K562 (cell line): Measurements from ENCODE around the gene LTB4R2. TPM values are rescaled to one million over a fixed set of nuclear protein-coding genes. Genes with fewer than 3 reads are reported as not detected.
"Not testable (repeated sequence)": the region's sequence is repeated elsewhere in the genome, so short reads cannot be mapped to it uniquely, and the experiment has no call there.

Experiments used
- ATAC-seq: fragments of 200-7000 bp; cut with Tn5 transposase; 3 replicates; pipeline ENCODE4 v1.9.1; 2020; ENCODE audit warnings: moderate library complexity
- BruUV-seq: library from RNA; stranded (reverse); fragments of 400-500 nt; replicated peaks from 2 replicates; lab custom pipeline; 2021; lab: Mats Ljungman, UMichigan
- CTCF ChIA-PET: fragments of 300-600 bp; formaldehyde crosslinking; extraction: SDS; loops from one replicate; lab custom pipeline; 2021; ENCODE audit warnings: low intra/inter-chr PET ratio; lab: Yijun Ruan, JAX
- POLR2A ChIA-PET: fragments of 300-600, 350-650 bp; sonication (Branson Sonifier 250); formaldehyde crosslinking; extraction: SDS; loops from one replicate; lab custom pipeline; 2021; ENCODE audit warnings: antibody characterized with exemption, inconsistent platforms; lab: Yijun Ruan, JAX
- DNase-seq, 4 experiments: peaks; one replicate each; pipeline versions ENCODE4 v3.0.0 to v3.0.0-alpha.2; 2011 to 2018; ENCODE audit warnings: low spot score in 3 of 4, mixed read lengths in 3 of 4; ENCODE audit errors: extremely low read depth in 1 of 4
- FAIRE-seq: peaks from 2 replicates; lab custom pipeline; 2011; peaks lifted over from hg19 to GRCh38; lab: Jason Lieb, UNC
- H2AFZ ChIP-seq: 2 replicates; pipeline ENCODE4 v1.6.0; 2011; ENCODE audit warnings: low read depth, low read length, control low read depth, inconsistent platforms
- H3K27ac ChIP-seq: fragments of 200-600 bp; 3 replicates; pipeline ENCODE4 v1.8.0; 2011; ENCODE audit warnings: low read depth, mild to moderate bottlenecking, control low read depth, inconsistent platforms, low read length, moderate library complexity, mixed read lengths; ENCODE audit errors: extremely low read depth
- H3K27me3 ChIP-seq, 2 experiments: fragments of 300-600 bp in 1 of 2; 2 replicates in 1 of 2; 3 replicates in 1 of 2; pipeline versions ENCODE4 v1.6.0 to v1.8.0; 2011; ENCODE audit warnings: inconsistent platforms in 2 of 2, low read length in 2 of 2, mild to moderate bottlenecking in 1 of 2, mixed read lengths in 1 of 2, moderate library complexity in 1 of 2; ENCODE audit not compliant: control insufficient read depth in 2 of 2, insufficient read depth in 2 of 2
- H3K36me3 ChIP-seq: fragments of 300-600 bp; 3 replicates; pipeline ENCODE4 v1.8.0; 2011; ENCODE audit warnings: mild to moderate bottlenecking, low read length, inconsistent platforms; ENCODE audit not compliant: control insufficient read depth, insufficient read depth
- H3K4me1 ChIP-seq, 2 experiments: fragments of 200-600 bp in 1 of 2; replicated peaks in 1 of 2; 2 replicates in 1 of 2; 3 replicates in 1 of 2; pipeline versions ENCODE4 v1.5.1 to v1.8.0; 2011; ENCODE audit warnings: inconsistent platforms in 2 of 2, low read length in 2 of 2, mild to moderate bottlenecking in 1 of 2, mixed read lengths in 1 of 2, moderate library complexity in 1 of 2; ENCODE audit not compliant: control insufficient read depth in 2 of 2, insufficient read depth in 2 of 2
- H3K4me2 ChIP-seq: 2 replicates; pipeline ENCODE4 v1.6.1; 2011; ENCODE audit warnings: low read length, control low read depth, inconsistent platforms, mixed read lengths; ENCODE audit not compliant: insufficient read depth
- H3K4me3 ChIP-seq: fragments of 200-600 bp; sonication (generic), shearing (Covaris generic); 2 replicates; pipeline ENCODE4 v1.5.1; 2016; ENCODE audit warnings: control low read depth, inconsistent platforms
- H3K79me2 ChIP-seq: fragments of 200-600 bp; 3 replicates; pipeline ENCODE4 v1.8.0; 2011; ENCODE audit warnings: low read length, inconsistent platforms; ENCODE audit not compliant: control insufficient read depth, insufficient read depth
- H3K9ac ChIP-seq, 2 experiments: 2 replicates each; pipeline versions ENCODE4 v1.6.0 to v1.6.1; 2011; ENCODE audit warnings: low read depth in 2 of 2, low read length in 2 of 2, control low read depth in 1 of 2, inconsistent platforms in 1 of 2, mild to moderate bottlenecking in 1 of 2, mixed read lengths in 1 of 2; ENCODE audit not compliant: insufficient read depth in 1 of 2
- H3K9me1 ChIP-seq: one replicate; pipeline ENCODE4 v1.6.0; 2011; ENCODE audit warnings: inconsistent platforms, mild to moderate bottlenecking, low read length, moderate library complexity; ENCODE audit not compliant: control insufficient read depth, insufficient read depth
- H3K9me3 ChIP-seq: replicated peaks from 2 replicates; pipeline ENCODE4 v1.5.1; 2011; ENCODE audit warnings: low read depth, low read length, inconsistent platforms; ENCODE audit not compliant: control insufficient read depth, insufficient read depth
- H4K20me1 ChIP-seq: replicated peaks from 2 replicates; pipeline ENCODE4 v1.6.1; 2011; ENCODE audit warnings: low read length, inconsistent platforms, mixed read lengths; ENCODE audit not compliant: control insufficient read depth, insufficient read depth
- ATF1 ChIP-seq, 2 experiments: fragments of 450-650 bp in 1 of 2; IDR thresholded peaks; 2 replicates each; pipeline ENCODE4 v1.6.1; 2016; ENCODE audit warnings: missing compliant biosample characterization in 1 of 2, missing genetic modification characterization in 1 of 2
- CREB1 ChIP-seq, 2 experiments: sonication (generic) in 1 of 2; formaldehyde crosslinking in 1 of 2; IDR thresholded peaks; 2 replicates each; pipeline versions ENCODE4 v1.6.1 to v1.8.0; 2012 to 2022; ENCODE audit warnings: inconsistent platforms in 1 of 2, mild to moderate bottlenecking in 1 of 2, missing genetic modification reagents in 1 of 2, moderate library complexity in 1 of 2
- CREM ChIP-seq: IDR thresholded peaks from 2 replicates; pipeline ENCODE4 v1.6.1; 2014; ENCODE audit warnings: antibody characterized with exemption, low read depth
- RAD21 ChIP-seq, 2 experiments: fragments of 250-450 bp in 1 of 2; fragments of 450-650 bp in 1 of 2; sonication (Bioruptor Pico) in 1 of 2; formaldehyde crosslinking in 1 of 2; IDR thresholded peaks in 1 of 2; conservative IDR thresholded peaks in 1 of 2; 2 replicates each; pipeline versions ENCODE4 v1.4.0 to v1.8.0; 2020 to 2022; ENCODE audit warnings: mild to moderate bottlenecking in 2 of 2, moderate library complexity in 1 of 2
- WGBS: fragments of 100-300 bp; shearing (Covaris generic); methylation state at CpG from one replicate; pipeline ENCODE4 v1.1.6; 2016; ENCODE audit warnings: low coverage, mixed read lengths; ENCODE audit not compliant: insufficient coverage; ENCODE audit errors: missing lambda C conversion rate; 5-methylcytosine and 5-hydroxymethylcytosine counted together
- in situ Hi-C: fragments of 300-500 bp; cut with MboI; formaldehyde crosslinking; loops from 4 replicates; pipeline ENCODE4 v1.15.0; 2018; ENCODE audit warnings: inconsistent platforms, mixed read lengths
- intact Hi-C: fragments of 100-400 bp; cut with micrococcal nuclease; formaldehyde crosslinking; loops from 2 replicates; pipeline ENCODE4 v1.14.2; 2022
- polyA plus RNA-seq, 8 experiments: library from polyadenylated mRNA; depleted of rRNA in 4 of 8; stranded (reverse) in 5 of 8; unstranded in 3 of 8; fragments of >200 nt; fragmentation: Nextera tagmentation in 2 of 8; fragmentation: Illumina TruSeq in 1 of 8; extraction: Ambion mirVana in 2 of 8; extraction: Trizol in 1 of 8; gene quantifications; 2 replicates each; pipeline versions ENCODE4 v1.2.1 to v1.2.3, GENCODE V29; 2011 to 2014; ENCODE audit warnings: inconsistent platforms in 1 of 8, missing spikeins in 1 of 8
- total RNA-seq, 7 experiments: library from RNA; depleted of rRNA in 6 of 7; stranded (reverse); fragments of >200 nt in 6 of 7; fragmentation: Illumina TruSeq in 2 of 7; extraction: Trizol in 2 of 7; gene quantifications; 2 replicates each; pipeline versions ENCODE4 v1.2.1 to v1.2.3, GENCODE V29; 2011 to 2021; ENCODE audit warnings: low replicate concordance in 1 of 7
- TF ChIP-seq, protein P1 (sequence below), 3 experiments: IDR thresholded peaks in 2 of 3; conservative IDR thresholded peaks in 1 of 3; 2 replicates each; pipeline ENCODE4 v1.5.1; 2011 to 2012; ENCODE audit warnings: low read length in 3 of 3, mild to moderate bottlenecking in 3 of 3, control low read depth in 2 of 3, improper control_type of control experiment in 1 of 3, inconsistent platforms in 1 of 3, low read depth in 1 of 3, mixed read lengths in 1 of 3, moderate library complexity in 1 of 3; ENCODE audit not compliant: insufficient read depth in 2 of 3
- TF ChIP-seq, protein P2 (sequence below): fragments of 450-650 bp; formaldehyde crosslinking; IDR thresholded peaks from 2 replicates; pipeline ENCODE4 v1.4.0; 2020; ENCODE audit warnings: mild to moderate bottlenecking, moderate library complexity
- TF ChIP-seq, protein P3 (sequence below), 2 experiments: fragments of 450-650 bp; formaldehyde crosslinking in 1 of 2; IDR thresholded peaks; 2 replicates each; pipeline versions ENCODE4 v1.4.0 to v1.6.1; 2014 to 2020; ENCODE audit warnings: mild to moderate bottlenecking in 2 of 2, borderline replicate concordance in 1 of 2, low read depth in 1 of 2

The LTB4R2 gene
- total and polyA plus RNA-seq, 9 of the 15 experiments (the other 6 are each of a cell fraction or from before 2014, with no cell fraction given): 0.03 to 11.6 (median 2.8) TPM; not detected in 1

DNA sequence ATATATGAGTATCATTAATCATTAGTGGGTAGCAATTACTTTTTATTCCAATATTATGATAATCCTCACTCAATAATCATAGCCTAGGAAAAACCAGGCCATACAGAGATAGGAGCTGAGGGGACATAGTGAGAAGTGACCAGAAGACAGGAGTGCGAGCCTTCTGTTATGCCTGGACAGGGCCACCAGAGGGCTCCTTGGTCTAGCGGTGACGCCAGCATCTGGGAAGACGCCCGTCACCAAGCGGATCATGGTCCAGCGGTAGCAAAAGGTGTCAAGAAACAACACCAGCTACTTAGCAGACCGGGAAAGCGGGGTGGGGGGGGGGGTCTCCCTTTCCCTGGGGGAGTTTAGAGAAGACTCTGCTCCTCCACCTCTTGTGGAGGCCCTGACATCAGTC is 18.0 kb downstream of the LTB4R2 start:
- not testable (repeated sequence) for H3K27ac ChIP-seq; H3K9ac ChIP-seq; H3K79me2 ChIP-seq; H3K36me3 ChIP-seq; H3K27me3 ChIP-seq; BruUV-seq; H3K4me2 ChIP-seq; H2AFZ ChIP-seq; ATAC-seq; H3K9me3 ChIP-seq; H3K4me3 ChIP-seq; H3K9me1 ChIP-seq; H4K20me1 ChIP-seq; TF ChIP-seq CREB1 (IDR thresholded peaks at IDR 0.05); ATF1 (CRISPR knock-in tag; IDR thresholded peaks at IDR 0.05)
- DNase-seq (peak in 1 of 4 experiments; percentile 37), FAIRE-seq (peak; percentile 75)
- ChIA-PET CTCF (interaction anchor here (1.5 to 1.7 kb wide), 2 partner anchors 103 to 108 kb away, joined by 5 read pairs; no protein-coding TSS in a partner anchor), POLR2A (interaction anchor here (1.1 to 1.3 kb wide), 2 partner anchors 104 to 109 kb away, joined by 3 to 6 read pairs; no protein-coding TSS in a partner anchor)
- intact Hi-C loops (loop anchor here (1.0 kb wide), 1 partner anchor 103 kb away; no protein-coding TSS in a partner anchor), in situ Hi-C loops (loop anchor here (25.0 kb wide), 1 partner anchor 359 kb away; no protein-coding TSS in a partner anchor)
- peaks cover 5 to 20% of the 10 kb centered on the region in 2 experiments; a peak in 4 of 5 replicates for H3K4me1 ChIP-seq
- WGBS: 0% methylated on average over 6 of the region's 9 CpGs
- TF ChIP-seq RAD21 (CRISPR knock-in tag; conservative IDR thresholded peaks at IDR 0.05 in 1 of 2, IDR thresholded peaks at IDR 0.05 in 1 of 2) (peak; percentile 44 to 73; a peak in 3 of 4 replicates), CREB1 (CRISPR knock-in tag; IDR thresholded peaks at IDR 0.05) (peak; percentile 62; the same call in 1 of the 2 replicates), CREM (peak; percentile 75), ATF1 (tag; IDR thresholded peaks at IDR 0.05) (peak; percentile 57)
- TF ChIP-seq, protein P1, sequence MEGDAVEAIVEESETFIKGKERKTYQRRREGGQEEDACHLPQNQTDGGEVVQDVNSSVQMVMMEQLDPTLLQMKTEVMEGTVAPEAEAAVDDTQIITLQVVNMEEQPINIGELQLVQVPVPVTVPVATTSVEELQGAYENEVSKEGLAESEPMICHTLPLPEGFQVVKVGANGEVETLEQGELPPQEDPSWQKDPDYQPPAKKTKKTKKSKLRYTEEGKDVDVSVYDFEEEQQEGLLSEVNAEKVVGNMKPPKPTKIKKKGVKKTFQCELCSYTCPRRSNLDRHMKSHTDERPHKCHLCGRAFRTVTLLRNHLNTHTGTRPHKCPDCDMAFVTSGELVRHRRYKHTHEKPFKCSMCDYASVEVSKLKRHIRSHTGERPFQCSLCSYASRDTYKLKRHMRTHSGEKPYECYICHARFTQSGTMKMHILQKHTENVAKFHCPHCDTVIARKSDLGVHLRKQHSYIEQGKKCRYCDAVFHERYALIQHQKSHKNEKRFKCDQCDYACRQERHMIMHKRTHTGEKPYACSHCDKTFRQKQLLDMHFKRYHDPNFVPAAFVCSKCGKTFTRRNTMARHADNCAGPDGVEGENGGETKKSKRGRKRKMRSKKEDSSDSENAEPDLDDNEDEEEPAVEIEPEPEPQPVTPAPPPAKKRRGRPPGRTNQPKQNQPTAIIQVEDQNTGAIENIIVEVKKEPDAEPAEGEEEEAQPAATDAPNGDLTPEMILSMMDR (IDR thresholded peaks at IDR 0.05 in 2 of 3, conservative IDR thresholded peaks at IDR 0.05 in 1 of 3; ENCODE audit: insufficient read depth in 2 of 3, low read depth in 1 of 3, low read length in 3 of 3): peak; percentile 30 to 37 (median 31); a peak in 4 of 6 replicates
- TF ChIP-seq, protein P2, sequence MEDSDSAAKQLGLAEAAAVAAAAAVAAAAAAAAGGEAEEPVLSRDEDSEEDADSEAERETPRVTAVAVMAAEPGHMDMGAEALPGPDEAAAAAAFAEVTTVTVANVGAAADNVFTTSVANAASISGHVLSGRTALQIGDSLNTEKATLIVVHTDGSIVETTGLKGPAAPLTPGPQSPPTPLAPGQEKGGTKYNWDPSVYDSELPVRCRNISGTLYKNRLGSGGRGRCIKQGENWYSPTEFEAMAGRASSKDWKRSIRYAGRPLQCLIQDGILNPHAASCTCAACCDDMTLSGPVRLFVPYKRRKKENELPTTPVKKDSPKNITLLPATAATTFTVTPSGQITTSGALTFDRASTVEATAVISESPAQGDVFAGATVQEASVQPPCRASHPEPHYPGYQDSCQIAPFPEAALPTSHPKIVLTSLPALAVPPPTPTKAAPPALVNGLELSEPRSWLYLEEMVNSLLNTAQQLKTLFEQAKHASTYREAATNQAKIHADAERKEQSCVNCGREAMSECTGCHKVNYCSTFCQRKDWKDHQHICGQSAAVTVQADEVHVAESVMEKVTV (CRISPR knock-in tag): 0 out of 2 replicates have a peak, but pooled peaks have one; percentile 10
- TF ChIP-seq, protein P3, sequence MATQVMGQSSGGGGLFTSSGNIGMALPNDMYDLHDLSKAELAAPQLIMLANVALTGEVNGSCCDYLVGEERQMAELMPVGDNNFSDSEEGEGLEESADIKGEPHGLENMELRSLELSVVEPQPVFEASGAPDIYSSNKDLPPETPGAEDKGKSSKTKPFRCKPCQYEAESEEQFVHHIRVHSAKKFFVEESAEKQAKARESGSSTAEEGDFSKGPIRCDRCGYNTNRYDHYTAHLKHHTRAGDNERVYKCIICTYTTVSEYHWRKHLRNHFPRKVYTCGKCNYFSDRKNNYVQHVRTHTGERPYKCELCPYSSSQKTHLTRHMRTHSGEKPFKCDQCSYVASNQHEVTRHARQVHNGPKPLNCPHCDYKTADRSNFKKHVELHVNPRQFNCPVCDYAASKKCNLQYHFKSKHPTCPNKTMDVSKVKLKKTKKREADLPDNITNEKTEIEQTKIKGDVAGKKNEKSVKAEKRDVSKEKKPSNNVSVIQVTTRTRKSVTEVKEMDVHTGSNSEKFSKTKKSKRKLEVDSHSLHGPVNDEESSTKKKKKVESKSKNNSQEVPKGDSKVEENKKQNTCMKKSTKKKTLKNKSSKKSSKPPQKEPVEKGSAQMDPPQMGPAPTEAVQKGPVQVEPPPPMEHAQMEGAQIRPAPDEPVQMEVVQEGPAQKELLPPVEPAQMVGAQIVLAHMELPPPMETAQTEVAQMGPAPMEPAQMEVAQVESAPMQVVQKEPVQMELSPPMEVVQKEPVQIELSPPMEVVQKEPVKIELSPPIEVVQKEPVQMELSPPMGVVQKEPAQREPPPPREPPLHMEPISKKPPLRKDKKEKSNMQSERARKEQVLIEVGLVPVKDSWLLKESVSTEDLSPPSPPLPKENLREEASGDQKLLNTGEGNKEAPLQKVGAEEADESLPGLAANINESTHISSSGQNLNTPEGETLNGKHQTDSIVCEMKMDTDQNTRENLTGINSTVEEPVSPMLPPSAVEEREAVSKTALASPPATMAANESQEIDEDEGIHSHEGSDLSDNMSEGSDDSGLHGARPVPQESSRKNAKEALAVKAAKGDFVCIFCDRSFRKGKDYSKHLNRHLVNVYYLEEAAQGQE (IDR thresholded peaks at IDR 0.05; ENCODE audit: borderline replicate concordance): peak; percentile 45; the same call in 1 of the 2 replicates
- TF ChIP-seq, protein P3 (CRISPR knock-in tag; IDR thresholded peaks at IDR 0.05; ENCODE audit: low read depth): not testable (repeated sequence)
